Activated CD4-positive, alpha-beta T cell treated with anti-CD3 and anti-CD28 coated beads, Interleukin-2, Interleukin-6, amounts not matched to agents 100 ng/mL and 50 ng/mL, durations not matched to agents 16 hours and 8 hours (primary cell): Measurements from ENCODE around the gene ITPRID2.
"Not testable (repeated sequence)": the region's sequence is repeated elsewhere in the genome, so short reads cannot be mapped to it uniquely, and the experiment has no call there.

Source experiments
- DNase-seq: peaks from one replicate; pipeline ENCODE4 v3.0.0-alpha.2; 2020

Gene ITPRID2

GRCh38 chr2:181918188-181918587, 26.7 kb downstream of the ITPRID2 start:
- no peak for DNase-seq

GRCh38 chr2:181923121-181923520, 31.6 kb downstream of the ITPRID2 start:
- DNase-seq, result no peak

GRCh38 chr2:181924336-181924735, 32.8 kb downstream of the ITPRID2 start:
- no peak for DNase-seq

DNA sequence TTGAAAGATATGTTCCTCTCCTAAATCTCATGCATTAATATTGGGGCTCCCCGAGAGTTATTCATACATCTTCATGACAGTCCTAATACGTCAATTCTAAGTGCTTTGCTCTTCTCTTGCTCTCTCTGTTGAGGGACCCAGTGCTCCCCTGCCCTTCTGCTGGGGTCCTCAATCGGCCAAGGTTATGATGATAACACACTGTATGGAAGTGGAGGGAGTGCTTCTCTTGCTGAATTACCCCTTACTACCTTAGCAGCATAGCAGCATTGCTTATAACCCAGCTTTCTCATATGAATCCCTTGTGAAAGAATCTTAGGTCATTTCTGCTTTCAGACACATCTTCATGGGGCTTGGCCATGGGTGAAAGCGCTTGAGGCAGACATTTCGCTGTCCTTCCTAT, 43.2 kb downstream of the ITPRID2 start:
- DNase-seq, result no peak

GRCh38 chr2:181937473-181937872, 45.9 kb downstream of the ITPRID2 start:
- DNase-seq, result no peak

DNA sequence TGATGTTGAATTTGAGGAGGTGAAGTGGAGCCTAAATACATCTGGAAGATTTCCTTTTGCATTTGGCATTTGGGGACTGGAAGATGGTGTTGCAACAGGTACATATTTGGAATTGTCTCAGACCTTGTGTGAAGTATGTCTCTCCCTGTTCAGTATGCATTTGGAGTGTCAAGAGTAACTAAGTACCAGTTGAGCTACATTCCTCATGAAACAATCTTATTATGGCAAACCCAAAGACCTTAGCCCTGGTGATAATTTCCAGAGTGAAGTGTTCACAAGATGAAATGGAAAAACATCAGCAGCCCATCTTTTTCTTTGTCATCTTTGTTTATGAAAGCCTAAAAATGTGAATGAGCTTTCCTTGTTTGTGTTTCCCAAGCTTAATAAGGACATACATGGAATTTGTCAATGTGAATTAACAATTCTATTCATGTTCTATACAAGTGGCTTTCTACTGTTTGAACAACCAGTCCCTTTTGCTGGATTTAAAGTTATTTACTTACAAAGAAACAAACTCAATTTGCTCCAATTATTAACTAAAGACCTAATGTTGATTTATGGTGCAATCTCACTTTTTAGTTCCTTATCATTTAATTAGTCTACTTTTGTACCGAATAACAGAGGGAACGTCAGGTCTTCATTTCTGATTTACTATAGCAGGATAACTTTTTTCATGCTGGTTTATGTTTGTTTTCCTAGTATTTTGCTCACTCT, 52.0 kb downstream of the ITPRID2 start:
- DNase-seq, result no peak

- DNase-seq, result no peak
Measured at GRCh38 chr2:181944164-181944913, 52.8 kb downstream of the ITPRID2 start.

- no peak for DNase-seq
Measured at GRCh38 chr2:181944914-181945291, 53.4 kb downstream of the ITPRID2 start.

- peak; percentile 11 for DNase-seq
Measured at GRCh38 chr2:181946444-181947127, 55.1 kb downstream of the ITPRID2 start.

DNA sequence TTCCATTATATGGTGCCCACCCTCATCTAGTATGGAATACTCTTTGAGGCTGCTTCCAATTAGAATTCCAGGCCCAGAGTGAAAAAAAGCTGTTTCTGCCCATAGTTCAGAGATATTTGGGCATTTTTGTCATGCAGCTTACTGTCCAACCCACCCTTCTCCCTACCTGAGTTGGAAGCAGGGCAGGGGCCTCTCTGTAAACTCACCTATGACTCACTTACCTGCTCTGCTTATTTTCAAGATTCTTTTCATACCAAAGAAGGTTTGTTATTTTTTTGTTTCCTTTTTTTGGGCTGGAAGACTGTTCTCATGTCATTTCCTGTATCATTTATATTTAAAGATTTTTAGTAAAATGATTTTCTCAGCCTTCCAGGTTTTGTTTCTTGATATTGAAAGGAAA, 55.7 kb downstream of the ITPRID2 start:
- no peak for DNase-seq

GRCh38 chr2:181948227-181948626, 56.7 kb downstream of the ITPRID2 start:
- no peak for DNase-seq

- no peak for DNase-seq
Measured at GRCh38 chr2:181949047-181949446, 57.5 kb downstream of the ITPRID2 start.

- no peak for DNase-seq
Measured at GRCh38 chr2:181952404-181953226, 61.1 kb downstream of the ITPRID2 start.

DNA sequence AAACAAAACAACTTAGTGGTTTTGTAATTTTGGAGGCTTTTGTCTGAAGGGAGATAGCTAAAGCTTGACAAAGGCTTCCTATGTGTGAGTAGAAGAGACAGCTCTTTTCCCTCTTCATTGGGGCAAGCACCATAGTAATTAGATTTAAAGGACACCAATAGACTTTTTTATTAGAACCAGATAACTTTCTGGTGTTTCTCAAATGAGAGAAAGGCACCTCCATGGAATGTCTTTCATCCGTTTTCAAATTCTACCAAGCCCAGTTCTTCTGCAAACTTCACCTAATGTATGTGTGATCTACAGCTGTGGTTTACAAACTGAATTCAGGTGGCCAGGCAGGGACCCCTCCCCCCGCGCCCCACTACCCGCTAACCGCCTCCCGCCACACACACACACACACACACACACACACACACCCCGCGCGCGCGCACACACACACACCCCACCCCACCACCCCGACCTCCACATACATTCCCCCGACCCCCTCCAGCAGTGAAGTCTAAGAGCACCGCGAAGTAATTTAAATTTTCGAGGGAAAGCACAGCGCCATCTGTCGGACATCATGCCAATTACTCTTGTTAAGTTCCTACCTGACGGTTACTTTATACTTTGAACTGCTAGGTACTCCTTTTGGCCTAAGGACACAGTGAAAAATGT, 62.5 kb downstream of the ITPRID2 start:
- peak; percentile 62 for DNase-seq

DNA sequence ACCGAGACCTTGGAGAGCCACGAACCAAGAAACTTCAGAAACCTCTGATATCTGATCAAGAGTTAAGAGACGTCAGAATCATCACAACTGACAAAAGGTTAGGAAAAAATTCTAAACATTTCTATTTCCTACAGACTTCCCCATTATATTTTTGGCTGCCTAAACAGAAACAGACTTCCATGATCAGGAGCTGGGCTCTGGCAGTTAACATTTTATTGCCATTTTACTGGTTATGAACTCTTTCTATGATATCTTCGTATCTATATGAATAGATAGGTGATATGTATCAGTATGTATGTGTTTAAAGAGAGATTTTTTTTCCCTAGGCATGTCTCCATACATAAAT, 63.0 kb downstream of the ITPRID2 start:
- no peak for DNase-seq

- no peak for DNase-seq
Measured at GRCh38 chr2:181955010-181955409, 63.5 kb downstream of the ITPRID2 start.

DNA sequence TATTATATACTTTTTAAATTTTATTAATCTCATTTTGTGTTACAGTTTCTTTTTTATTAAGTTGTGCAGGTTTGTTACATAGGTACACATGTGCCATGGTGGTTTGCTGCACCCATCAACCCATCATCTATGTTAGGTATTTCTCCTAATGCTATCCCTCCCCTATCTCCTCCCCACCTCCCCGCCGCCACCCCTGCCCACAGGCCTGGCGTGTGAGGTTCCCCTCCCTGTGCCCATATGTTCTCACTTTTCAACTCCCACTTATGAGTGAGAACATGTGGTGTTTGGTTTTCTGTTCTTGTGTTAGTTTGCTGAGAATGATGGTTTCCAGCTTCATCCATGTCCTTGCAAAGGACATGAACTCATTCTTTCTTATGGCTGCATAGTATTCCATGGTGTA, 64.3 kb downstream of the ITPRID2 start:
- not testable (repeated sequence) for DNase-seq

GRCh38 chr2:181957668-181958067, 66.1 kb downstream of the ITPRID2 start:
- no peak for DNase-seq

DNA sequence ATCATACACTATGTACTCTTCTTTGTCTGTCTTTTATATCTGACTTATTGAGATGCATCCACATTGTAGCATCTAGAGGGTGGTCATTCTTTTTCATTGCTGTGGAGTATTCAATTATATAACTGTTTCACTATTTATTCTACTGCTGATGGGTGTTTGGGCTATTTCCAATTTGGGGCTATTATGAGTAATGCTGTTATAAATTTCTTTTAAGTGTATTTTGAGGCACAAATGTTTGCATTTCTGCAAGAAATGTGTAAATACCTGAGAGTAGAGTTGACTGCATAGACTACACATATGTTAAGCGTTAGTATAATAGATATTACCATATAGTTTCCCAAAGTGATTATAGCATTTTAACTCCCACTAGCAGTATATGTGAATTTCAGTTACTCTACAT, 67.2 kb downstream of the ITPRID2 start:
- no peak for DNase-seq

- no peak for DNase-seq
Measured at GRCh38 chr2:181959508-181959907, 68.0 kb downstream of the ITPRID2 start.

DNA sequence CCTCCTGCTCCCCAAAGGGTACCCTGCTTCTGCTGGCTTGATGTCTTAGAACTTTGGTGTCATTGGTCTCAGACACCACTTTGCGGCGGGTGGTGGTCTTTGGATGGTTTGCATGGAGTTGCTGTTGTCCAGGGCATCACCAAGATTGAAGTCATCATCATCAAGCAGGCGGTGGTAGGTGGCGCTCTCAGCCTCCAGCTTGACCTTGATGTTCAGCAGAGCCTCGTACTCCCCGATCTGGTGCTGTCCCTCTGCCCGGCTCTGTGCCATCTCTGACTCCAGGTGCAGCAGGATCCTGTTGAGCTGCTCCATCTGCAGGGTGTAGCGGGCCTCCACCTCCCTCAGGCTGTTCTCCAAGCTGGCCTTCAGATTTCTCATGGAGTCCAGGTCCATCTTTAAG, 69.6 kb downstream of the ITPRID2 start:
- DNase-seq, result not testable (repeated sequence)

DNA sequence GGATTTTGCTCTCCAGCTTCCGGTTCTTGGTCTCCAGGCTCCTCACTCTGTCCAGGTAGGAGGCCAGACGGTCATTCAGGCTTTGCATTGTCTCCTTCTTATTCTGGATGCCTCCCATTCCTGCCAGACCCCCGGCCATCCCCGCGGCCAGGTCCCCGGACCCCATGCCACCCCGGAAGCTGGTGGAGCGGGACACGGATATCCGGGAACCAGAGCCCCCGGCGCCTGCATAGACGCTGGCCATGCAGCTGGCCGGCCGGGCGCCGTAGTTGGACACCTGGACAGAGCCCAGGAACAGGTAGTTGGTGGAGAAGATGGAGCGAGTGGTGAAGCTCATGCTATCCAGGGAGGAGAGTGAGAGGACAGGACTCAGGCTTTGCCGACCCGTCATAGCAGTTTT, 70.6 kb downstream of the ITPRID2 start:
- no peak for DNase-seq
